GM19351 (cell line): ENCODE data around the gene XK.
A peak's percentile ranks its signal among the peaks of the same experiment; 100 is the strongest.
"Not testable (repeated sequence)": the region's sequence is repeated elsewhere in the genome, so short reads cannot be mapped to it uniquely, and the experiment has no call there.

Experiments
- ATAC-seq: cut with Tn5 transposase; IDR thresholded peaks from one replicate; pipeline ENCODE4 v1.9.1; 2021; ENCODE audit warnings: mild to moderate bottlenecking, moderate library complexity; ENCODE audit not compliant: unreplicated experiment

Gene XK

GRCh38 chrX:37752281-37752680, 66.7 kb downstream of the XK start:
- ATAC-seq: no peak

GRCh38 chrX:37752936-37753335, 67.3 kb downstream of the XK start:
- ATAC-seq: no peak

GRCh38 chrX:37753384-37753783, 67.8 kb downstream of the XK start:
- peak; percentile 45 for ATAC-seq

GRCh38 chrX:37754516-37754915, 68.9 kb downstream of the XK start:
- peak; percentile 14 for ATAC-seq

GRCh38 chrX:37755025-37755424, 69.4 kb downstream of the XK start:
- ATAC-seq: peak; percentile 87

GRCh38 chrX:37757082-37757481, 71.5 kb downstream of the XK start:
- ATAC-seq: no peak

- no peak for ATAC-seq
Observed at GRCh38 chrX:37759351-37759750, 73.8 kb downstream of the XK start.

GRCh38 chrX:37759878-37760418, 74.4 kb downstream of the XK start:
- ATAC-seq: no peak

- no peak for ATAC-seq
Observed at GRCh38 chrX:37763400-37763799, 77.8 kb downstream of the XK start.

GRCh38 chrX:37765507-37765906, 79.9 kb downstream of the XK start:
- no peak for ATAC-seq

GRCh38 chrX:37767430-37767829, 81.8 kb downstream of the XK start:
- no peak for ATAC-seq

GRCh38 chrX:37768866-37769265, 83.3 kb downstream of the XK start:
- not testable (repeated sequence) for ATAC-seq

- peak; percentile 62 for ATAC-seq
Observed at GRCh38 chrX:37776283-37776986, 90.8 kb downstream of the XK start.

GRCh38 chrX:37776987-37777325, 91.4 kb downstream of the XK start:
- ATAC-seq: peak; percentile 35

GRCh38 chrX:37779857-37780256, 94.3 kb downstream of the XK start, which contains the start of gene CYBB:
Gene CYBB, plus strand, starts transcription at chrX:37780059. Its CDS starts 19 bp downstream, at chrX:37780078.
- ATAC-seq: peak; percentile 32

- no peak for ATAC-seq
Observed at GRCh38 chrX:37781081-37781480, 95.5 kb downstream of the XK start.
